NB4 (cell line): ENCODE results near the gene VEGFB.

Source experiments
- CTCF ChIP-seq: IDR thresholded peaks from one replicate; pipeline ENCODE4 v1.5.1; 2012; ENCODE audit warnings: low read depth, low read length
- MAX ChIP-seq: IDR thresholded peaks from 2 replicates; pipeline ENCODE4 v1.6.1; 2011; ENCODE audit warnings: low read depth, low read length
- POLR2A ChIP-seq: IDR thresholded peaks from 2 replicates; pipeline ENCODE4 v1.6.1; 2011; ENCODE audit warnings: mild to moderate bottlenecking; ENCODE audit not compliant: insufficient read length; ENCODE audit errors: extremely low read depth

GRCh38 chr11:64222651-64223000 lies 11.8 kb upstream of the VEGFB start:
- TF ChIP-seq CTCF, result no peak
- no peak for TF ChIP-seq POLR2A
- no peak for TF ChIP-seq MAX
